GM12892 (cell line): ENCODE results near the gene C11orf16.
"Not testable (repeated sequence)": the region's sequence is repeated elsewhere in the genome, so short reads cannot be mapped to it uniquely, and the experiment has no call there.

Source experiments
- POLR2A ChIP-seq: IDR thresholded peaks from 2 replicates; pipeline ENCODE4 v1.6.1; 2011; ENCODE audit warnings: low read depth, low read length, control low read depth
- POLR2AphosphoS5 ChIP-seq: IDR thresholded peaks from 2 replicates; pipeline ENCODE4 v1.6.1; 2011; ENCODE audit warnings: low read depth, low read length, control low read depth

DNA sequence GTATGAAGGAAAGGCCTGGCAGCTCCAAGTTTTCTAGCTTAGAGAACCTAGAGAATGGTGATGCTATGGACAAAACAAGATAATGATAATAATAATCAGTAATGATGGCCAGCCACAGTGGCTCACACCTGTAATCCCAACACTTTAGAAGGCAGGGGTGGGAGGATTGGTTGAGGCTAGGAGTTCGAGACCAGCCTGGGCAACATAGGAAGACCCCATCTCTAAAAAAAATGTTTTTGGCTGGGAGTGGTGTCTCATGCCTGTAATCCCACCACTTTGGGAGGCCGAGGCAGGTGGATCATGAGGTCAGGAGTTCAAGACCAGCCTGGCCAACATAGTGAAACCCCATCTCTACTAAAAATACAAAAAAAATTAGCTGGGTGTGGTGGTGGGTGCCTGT is 3.0 kb upstream of the C11orf16 start:
- TF ChIP-seq POLR2A, POLR2AphosphoS5: not testable (repeated sequence)
